NCI-H1436 treated with DMSO at 0.1 percent for 48 hours (cell line): Measurements from ENCODE around the gene ABL2.
"Not testable (repeated sequence)": the region's sequence is repeated elsewhere in the genome, so short reads cannot be mapped to it uniquely, and the experiment has no call there.

ENCODE experiments used
- DNase-seq: peaks from one replicate; lab custom pipeline; 2025; lab: John Stamatoyannopoulos, UW

Gene ABL2

GRCh38 chr1:179135168-179135567, 94.3 kb downstream of the ABL2 start:
- DNase-seq = not testable (repeated sequence)

- no peak for DNase-seq
These were observed 99.6 kb downstream of the ABL2 start for GRCh38 chr1:179129702-179130473.

GRCh38 chr1:179128520-179128919, 101.0 kb downstream of the ABL2 start:
- DNase-seq = no peak

GRCh38 chr1:179127163-179127895, 102.1 kb downstream of the ABL2 start:
- no peak for DNase-seq

GRCh38 chr1:179126338-179127060, 103.0 kb downstream of the ABL2 start:
- DNase-seq = no peak

GRCh38 chr1:179124873-179125272, 104.6 kb downstream of the ABL2 start:
- no peak for DNase-seq

- DNase-seq = no peak
These were observed 108.1 kb downstream of the ABL2 start for GRCh38 chr1:179121159-179121938.

- DNase-seq = no peak
These were observed 108.7 kb downstream of the ABL2 start for GRCh38 chr1:179120736-179121135.

GRCh38 chr1:179119513-179119912, 110.0 kb downstream of the ABL2 start:
- DNase-seq = no peak

- DNase-seq = no peak
These were observed 114.3 kb downstream of the ABL2 start for GRCh38 chr1:179115181-179115580.

GRCh38 chr1:179108644-179109043, 120.8 kb downstream of the ABL2 start:
- no peak for DNase-seq

GRCh38 chr1:179107706-179108629, 121.5 kb downstream of the ABL2 start:
- no peak for DNase-seq

- no peak for DNase-seq
These were observed 124.1 kb downstream of the ABL2 start for GRCh38 chr1:179105393-179105792.

- no peak for DNase-seq
These were observed 124.7 kb downstream of the ABL2 start for GRCh38 chr1:179104611-179105250.

GRCh38 chr1:179103999-179104398, 125.5 kb downstream of the ABL2 start:
- no peak for DNase-seq

GRCh38 chr1:179101566-179101965, 127.9 kb downstream of the ABL2 start:
- DNase-seq = no peak

- no peak for DNase-seq
These were observed 129.6 kb downstream of the ABL2 start for GRCh38 chr1:179099891-179100290.

GRCh38 chr1:179095924-179096323, 133.6 kb downstream of the ABL2 start:
- no peak for DNase-seq

- DNase-seq = no peak
These were observed 134.1 kb downstream of the ABL2 start for GRCh38 chr1:179095377-179095776.

- no peak for DNase-seq
These were observed 134.7 kb downstream of the ABL2 start for GRCh38 chr1:179094818-179095217.
